Measurements from ENCODE around the gene ISG15.

- TF ChIP-seq MAX (IDR thresholded peaks at IDR 0.05) = no peak
- no peak for TF ChIP-seq ZNF274 (CRISPR knock-in tag; IDR thresholded peaks at IDR 0.05)
- TF ChIP-seq CTCF (CRISPR knock-in tag; IDR thresholded peaks at IDR 0.05) = no peak
- no peak for TF ChIP-seq POLR2AphosphoS5 (IDR thresholded peaks at IDR 0.05; ENCODE audit: low read depth, low read length)
- no peak for TF ChIP-seq ZNF501 (CRISPR knock-in tag; IDR thresholded peaks at IDR 0.05)
- TF ChIP-seq PHF20 (CRISPR knock-in tag; IDR thresholded peaks at IDR 0.05) = no peak
- TF ChIP-seq KDM5B (CRISPR knock-in tag; IDR thresholded peaks at IDR 0.05; ENCODE audit: borderline replicate concordance) = no peak
- no peak for TF ChIP-seq REST (IDR thresholded peaks at IDR 0.05; ENCODE audit: borderline replicate concordance in 1 of 2, low read depth in 1 of 2, low read length in 2 of 2)
Measured at GRCh38 chr1:1021920-1022259, 8.6 kb downstream of the ISG15 start.

Data from HepG2 (cell line).